CD4-positive, alpha-beta T cell treated with Interleukin-6 for 4 hours (primary cell): ENCODE results near the gene SPSB3.
A peak's percentile ranks its signal among the peaks of the same experiment; 100 is the strongest.

Experiments used
- DNase-seq: peaks from one replicate; pipeline ENCODE4 v3.0.0-alpha.2; 2020; ENCODE audit warnings: mixed read lengths

Gene SPSB3

DNA sequence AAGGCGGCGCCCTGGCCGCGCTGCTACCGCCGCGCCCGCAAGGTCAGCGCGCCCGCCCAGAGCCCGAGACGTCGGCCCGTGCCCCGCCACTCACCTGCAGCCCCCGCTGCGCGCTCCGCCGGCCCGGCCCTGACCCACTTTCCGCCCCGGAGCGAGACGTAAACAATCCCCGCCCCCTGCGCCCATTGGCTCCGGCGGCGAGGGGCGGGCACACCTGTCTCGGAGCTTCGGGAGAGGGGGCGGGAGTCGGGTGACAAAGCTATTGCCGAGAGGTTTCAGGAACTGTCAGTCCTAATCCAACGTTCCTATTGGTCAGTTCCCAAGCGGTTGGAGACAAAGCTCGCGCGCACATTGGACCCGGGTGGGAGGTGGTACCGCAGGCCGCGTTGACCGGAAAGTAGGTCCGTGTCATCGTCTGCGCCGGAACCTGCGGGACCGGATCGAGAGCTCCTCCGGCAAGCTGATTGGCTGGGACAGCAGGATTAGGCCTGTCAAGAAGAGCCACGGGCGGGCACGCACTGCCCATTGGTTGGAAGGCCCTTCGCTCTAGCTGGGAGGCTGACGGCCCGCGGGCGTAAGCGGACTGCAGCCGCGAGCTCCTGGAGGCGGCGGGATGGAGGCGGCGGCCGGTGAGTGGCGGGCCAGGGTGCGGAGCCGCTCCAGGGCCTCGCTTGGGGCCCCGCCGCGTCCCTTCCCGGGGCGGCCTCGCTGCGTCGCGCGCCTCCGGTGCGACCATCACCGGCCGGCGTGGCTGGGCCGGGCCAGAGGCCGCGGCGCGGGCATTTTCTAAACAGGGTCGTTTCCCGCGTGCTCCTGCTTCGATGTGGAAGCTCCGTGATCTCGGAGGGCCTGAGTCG is at the start of gene SPSB3, which contains the start of gene NUBP2:
Gene SPSB3 (minus strand): TSS at position 164 of the 857 bp plus-strand sequence. CDS start 1,088 bp downstream, outside the sequence.
Gene NUBP2 (plus strand): TSS at position 553 of the 857 bp plus-strand sequence. CDS start 61 bp downstream, at position 614.
- peak; percentile 99 for DNase-seq

- DNase-seq = no peak
Measured at GRCh38 chr16:1831186-1832075, 49.1 kb upstream of the SPSB3 start.

DNA sequence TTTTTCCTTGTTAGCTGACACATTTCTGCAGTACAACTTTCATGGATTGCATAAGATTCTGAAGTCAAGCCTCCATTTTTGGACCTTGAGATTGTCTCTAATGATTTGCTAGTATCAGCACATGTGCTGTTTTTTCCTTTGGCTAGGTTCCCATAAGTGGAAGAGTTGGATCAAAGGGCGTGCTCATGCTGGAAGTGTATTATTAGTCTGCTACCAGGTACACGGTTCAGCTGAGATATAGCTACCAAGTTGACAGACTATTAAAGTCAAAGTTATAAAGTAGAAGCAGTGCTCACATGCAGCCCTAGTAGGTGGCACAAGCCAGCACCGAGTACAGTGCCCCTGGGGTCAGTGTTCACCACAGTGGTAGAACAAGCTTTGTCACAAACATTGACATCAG is 47.8 kb upstream of the SPSB3 start:
- DNase-seq = no peak

DNA sequence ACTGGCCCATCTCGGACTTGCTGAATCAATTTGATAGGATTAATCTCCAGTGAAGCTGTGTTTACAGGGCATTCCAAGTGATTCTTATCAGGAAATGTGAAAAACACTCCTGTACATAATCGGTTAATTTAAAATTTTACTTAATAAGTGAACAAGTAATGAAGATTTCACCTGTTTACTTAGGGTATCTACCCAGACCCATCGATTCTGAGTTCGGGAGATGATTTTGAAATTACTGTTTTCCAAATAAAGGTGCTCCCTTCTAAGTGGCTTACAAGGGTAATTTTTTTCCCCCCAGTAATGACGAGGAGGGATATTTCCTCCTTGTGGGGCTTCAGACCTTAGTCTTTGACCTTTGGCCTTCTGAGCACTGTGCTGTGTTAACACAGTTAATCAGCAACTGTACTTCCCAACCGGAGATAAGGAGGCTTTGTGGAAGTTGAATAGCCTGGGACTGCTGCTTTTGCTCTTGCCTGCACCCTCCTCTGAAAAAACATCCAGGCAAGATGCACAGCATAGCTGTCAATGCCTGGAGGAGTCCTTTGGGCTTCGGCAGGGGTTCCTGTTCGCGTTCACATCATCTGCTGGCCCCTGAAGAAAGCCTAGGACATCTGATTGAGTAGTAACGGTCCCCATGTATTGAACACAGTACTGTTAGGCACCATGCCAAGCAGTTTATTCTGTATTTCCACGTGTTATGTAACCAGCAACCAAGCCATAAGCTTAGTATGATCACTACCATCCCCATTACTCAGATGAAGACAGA is 46.5 kb upstream of the SPSB3 start:
- no peak for DNase-seq

GRCh38 chr16:1826691-1827573 is 44.6 kb upstream of the SPSB3 start, which contains the start of the genes FAHD1 and HAGH:
TSS of gene FAHD1 (plus strand) at chr16:1827206. CDS start at chr16:1827239, 33 bp downstream.
TSS of gene HAGH (minus strand) at chr16:1826825. CDS start at chr16:1826787, 38 bp downstream.
- DNase-seq = peak; percentile 91

DNA sequence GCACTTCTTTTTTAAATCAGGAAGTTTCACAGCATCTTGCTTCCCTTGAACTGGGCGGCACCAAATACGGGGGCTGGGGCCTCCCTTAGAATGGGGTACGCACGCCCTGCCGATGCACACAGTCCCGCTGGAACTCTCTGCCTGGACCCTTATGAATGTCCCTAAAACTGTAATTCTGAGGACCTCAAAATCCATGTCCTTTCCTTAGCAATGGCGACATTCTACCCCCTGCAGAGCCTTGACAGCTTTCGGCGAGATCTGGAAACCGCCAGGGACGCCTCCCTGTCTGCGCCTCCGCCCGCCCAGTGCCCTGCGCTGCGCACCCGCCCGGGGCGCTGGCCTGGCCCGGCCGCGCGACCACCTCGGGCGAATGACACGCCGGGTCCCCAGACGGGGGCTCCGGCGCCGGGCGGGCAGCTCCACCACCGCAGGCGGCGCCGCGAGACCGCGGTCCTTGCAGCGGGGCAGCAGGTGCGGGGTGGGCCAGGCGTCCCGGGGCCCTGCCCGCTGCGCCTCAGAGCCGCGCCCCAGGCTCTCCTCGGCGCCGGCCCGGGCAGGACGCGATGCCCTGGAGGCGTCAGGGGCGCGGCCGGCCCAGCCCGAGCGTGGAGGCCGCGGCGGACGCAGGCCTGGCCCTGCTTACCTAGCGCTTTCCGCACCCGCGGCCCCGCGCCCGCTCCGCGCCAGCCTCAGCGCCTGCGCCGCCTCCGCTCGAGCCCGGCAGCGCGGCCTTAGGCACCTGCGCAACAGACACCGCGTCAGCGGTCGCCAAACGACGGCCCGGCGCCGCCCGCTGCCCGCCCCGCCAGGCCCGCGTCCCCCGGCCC is 43.7 kb upstream of the SPSB3 start:
- DNase-seq = peak; percentile 77

GRCh38 chr16:1825381-1825863 is 43.1 kb upstream of the SPSB3 start:
- no peak for DNase-seq

GRCh38 chr16:1823821-1824220 is 41.5 kb upstream of the SPSB3 start:
- no peak for DNase-seq

DNA sequence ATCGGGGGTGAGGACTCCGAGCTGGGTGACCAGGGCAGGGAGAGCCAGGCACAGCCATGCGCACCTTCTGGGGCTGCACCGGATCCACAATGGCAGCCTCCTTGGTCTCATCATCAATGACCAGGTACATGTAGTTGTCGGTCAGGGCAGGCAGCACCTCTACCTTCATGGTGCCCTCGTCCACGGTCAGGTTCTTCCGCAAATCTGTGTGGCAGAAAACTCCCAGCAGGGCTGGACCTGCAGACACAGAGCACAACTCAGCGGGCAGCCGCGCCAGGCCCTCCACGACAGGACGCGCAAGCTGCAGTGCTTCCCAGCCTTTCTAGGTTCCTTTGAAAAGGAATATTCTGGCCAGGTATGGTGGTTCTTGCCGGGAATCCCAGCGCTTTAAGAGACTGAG is 40.4 kb upstream of the SPSB3 start:
- DNase-seq = no peak

- no peak for DNase-seq
Measured at GRCh38 chr16:1821861-1822611, 39.7 kb upstream of the SPSB3 start.

DNA sequence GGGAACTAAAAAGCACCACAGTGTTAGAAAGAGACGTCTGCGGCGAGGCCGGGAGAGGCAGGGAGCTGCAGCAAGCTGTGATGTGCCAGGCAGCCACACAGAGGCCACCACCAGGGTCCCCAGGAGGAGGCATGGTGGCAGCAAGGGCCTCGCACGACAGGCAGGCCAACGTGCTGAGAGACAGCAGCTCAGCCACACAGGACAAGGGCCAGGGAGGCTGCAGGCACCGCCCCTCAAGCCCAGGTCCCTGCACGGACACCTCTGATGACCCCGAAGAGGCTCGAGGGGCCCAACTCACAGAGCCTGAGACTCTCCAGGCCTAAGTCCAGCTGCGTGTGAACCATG is 38.5 kb upstream of the SPSB3 start:
- DNase-seq = no peak

DNA sequence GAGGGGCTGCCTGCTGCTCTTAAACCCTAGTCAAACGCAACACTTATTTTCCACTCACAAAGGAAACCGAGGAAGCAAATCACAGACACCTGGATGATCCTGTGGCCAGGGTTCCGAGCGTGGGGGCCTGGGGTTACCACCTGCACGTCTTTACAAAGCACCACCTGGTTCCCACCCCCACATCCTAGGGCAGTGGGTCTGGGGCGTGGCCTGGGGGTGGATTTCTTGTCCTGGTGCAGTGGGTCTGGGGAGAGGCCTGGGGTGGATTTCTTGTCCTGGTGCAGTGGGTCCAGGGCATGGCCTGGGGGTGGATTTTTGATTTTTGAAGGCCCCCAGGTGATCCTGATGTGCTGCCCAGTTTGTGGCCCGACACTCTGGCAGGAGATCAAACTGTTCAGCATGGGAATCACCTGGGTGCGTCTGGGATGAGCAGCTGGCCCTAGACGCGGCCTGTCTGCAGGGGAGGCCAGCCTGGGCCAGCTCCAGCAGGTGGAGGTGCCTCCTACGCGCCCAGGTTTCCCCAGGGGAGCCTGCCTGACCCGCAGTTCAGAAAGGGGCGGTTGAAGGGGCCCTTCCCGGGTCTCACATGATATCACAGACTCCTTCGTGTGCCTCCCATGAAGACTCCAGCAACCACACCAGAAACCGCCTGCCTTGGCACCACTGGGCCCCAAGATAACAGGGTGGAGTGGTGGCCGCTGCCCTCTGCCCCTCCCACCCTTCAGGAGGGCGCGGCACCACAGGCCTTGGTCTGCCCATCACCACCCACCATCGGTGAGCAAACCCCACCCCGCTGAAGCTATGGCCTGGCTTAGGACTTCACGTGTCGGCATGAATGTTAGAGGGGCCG is 38.0 kb upstream of the SPSB3 start:
- no peak for DNase-seq

DNA sequence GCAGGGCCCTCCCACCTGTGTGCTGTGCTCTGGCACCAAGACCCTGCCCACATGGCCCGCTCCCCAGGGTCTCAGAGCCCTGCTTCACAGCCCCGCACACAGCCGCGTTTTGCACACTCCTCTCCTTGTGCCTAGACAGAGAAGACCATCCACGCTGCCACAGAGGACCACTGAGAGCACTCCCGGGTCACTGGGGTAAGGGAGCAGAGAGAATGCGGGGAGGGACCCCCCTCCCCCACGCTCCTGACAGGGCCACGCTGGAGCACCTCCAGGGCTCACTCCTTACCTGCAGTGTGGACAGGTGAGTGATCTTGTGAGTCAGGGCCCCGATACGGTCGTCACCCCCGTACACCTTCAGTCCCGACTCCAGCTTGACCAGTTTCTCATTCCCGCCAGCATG is 37.2 kb upstream of the SPSB3 start:
- no peak for DNase-seq

DNA sequence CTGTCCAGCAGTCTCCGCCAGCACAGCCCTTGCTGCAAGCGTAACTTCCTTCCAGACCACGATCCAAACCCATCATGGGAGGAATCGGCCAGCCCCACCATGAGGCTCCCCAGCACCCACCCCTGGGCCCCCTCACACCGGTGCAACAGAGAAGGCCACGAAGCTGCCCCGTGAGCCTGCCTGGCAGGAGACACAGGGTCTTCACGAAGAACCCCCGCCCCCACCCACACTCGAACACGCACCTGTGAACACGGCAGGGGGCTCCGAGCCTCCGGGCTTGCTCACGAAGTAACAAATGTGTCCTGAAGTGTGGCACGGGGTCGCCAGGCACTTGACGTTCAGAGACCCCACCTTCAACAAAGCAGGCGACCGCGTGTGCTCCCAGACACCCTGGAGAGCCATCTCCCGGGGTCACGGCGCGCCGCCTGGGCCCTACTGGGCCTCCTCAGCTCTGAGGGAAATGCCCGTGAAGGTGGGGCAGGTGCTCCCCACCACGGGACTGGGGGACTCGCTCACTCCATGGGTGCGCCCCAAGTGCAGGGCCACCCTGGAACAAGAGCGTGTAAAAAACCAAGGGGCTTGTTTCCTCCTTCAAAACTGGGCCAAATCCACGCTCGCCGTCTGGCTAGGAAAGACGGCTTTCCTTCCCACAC is 36.6 kb upstream of the SPSB3 start:
- DNase-seq = no peak

- DNase-seq = no peak
Measured at GRCh38 chr16:1818204-1818872, 36.0 kb upstream of the SPSB3 start.

DNA sequence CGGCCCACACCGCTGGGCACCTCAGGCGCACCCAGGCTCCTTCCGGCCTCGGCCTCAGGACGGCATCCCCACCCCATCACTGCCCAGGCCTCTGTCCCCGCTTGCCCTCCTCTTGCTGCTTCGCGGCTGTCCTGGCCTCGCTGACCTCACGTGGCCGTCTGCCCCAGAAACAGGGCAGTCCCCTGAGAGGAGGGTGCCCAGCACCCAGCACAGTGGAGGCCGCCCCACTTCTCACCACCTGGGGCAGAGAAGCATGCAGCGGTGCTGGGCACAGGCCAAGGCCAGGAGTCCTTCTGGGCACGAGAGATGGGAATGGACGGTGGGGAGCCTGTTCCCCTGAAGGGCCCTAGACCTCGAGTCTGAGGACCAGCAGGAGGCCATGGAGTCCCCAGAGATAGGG is 35.3 kb upstream of the SPSB3 start:
- DNase-seq = no peak

DNA sequence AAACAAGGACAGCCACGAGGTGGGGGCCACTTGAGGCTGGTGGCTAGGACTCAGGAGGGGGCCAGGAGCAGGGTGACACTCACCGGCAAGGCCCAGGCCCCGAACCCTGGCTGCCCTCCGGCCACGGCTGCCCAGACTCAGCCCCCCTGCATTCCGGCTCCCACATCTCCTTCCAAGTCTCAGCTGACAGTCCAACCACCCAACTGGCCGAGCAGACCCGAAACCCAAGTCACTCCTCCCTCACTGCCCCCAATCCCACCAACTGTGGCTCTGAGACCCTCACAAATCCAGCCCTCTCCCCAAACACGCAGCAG is 34.9 kb upstream of the SPSB3 start:
- DNase-seq = no peak
